Thyroid gland (tissue), 4 donors: ENCODE data around the gene GTF3C5.

Source experiments
- POLR2A ChIP-seq, 2 donors: fragments of 450-650 bp; IDR thresholded peaks; one replicate each; pipeline ENCODE4 v1.6.1; 2017; ENCODE audit warnings: antibody characterized with exemption in 2 of 2, mild to moderate bottlenecking in 2 of 2, moderate library complexity in 1 of 2
- TF ChIP-seq, protein P1 (sequence below), 6 experiments: fragments of 200-600 bp in 3 of 6; fragments of 450-650 bp in 3 of 6; sonication (generic) in 3 of 6; IDR thresholded peaks; one replicate each; pipeline ENCODE4 v1.5.1; 2016 to 2019; ENCODE audit warnings: antibody characterized with exemption in 6 of 6, mild to moderate bottlenecking in 2 of 6, inconsistent platforms in 1 of 6, moderate library complexity in 1 of 6

DNA sequence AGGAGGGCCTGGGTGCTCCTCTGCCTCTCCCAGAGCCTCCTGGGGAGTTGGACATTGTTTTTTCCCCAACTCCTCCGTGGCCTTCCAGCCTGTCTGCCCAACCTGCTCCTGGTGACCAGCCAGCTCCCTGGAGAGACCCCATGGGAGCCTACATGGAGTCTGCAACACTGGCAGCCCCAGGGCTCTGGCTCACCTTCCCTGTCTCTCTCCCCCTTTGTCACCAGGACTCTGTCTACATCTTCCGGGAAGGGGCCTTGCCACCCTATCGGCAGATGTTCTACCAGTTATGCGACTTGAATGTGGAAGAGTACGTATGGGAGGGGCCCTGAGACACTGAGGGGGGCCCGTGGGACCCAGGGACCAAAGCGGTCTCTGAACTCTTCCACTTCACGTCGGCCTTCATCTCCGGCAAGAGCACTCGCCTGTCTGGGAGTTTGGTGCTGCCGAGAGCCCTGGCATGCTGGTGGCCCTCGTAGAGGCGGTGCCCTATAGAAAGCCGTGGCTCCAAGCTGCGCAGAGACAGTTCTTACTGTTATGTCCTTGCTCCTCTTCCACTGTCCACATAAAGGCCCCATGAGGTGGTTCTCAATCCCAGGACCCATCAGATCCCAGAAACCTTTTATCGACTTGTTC, 25.1 kb downstream of the GTF3C5 start:
- TF ChIP-seq POLR2A (IDR thresholded peaks at IDR 0.05) = no peak
- TF ChIP-seq, protein P1, sequence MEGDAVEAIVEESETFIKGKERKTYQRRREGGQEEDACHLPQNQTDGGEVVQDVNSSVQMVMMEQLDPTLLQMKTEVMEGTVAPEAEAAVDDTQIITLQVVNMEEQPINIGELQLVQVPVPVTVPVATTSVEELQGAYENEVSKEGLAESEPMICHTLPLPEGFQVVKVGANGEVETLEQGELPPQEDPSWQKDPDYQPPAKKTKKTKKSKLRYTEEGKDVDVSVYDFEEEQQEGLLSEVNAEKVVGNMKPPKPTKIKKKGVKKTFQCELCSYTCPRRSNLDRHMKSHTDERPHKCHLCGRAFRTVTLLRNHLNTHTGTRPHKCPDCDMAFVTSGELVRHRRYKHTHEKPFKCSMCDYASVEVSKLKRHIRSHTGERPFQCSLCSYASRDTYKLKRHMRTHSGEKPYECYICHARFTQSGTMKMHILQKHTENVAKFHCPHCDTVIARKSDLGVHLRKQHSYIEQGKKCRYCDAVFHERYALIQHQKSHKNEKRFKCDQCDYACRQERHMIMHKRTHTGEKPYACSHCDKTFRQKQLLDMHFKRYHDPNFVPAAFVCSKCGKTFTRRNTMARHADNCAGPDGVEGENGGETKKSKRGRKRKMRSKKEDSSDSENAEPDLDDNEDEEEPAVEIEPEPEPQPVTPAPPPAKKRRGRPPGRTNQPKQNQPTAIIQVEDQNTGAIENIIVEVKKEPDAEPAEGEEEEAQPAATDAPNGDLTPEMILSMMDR (IDR thresholded peaks at IDR 0.05) = no peak
